Fibroblast of skin of left biceps (primary cell): ENCODE data around the gene CHPF.

ENCODE experiments used
- DNase-seq, 2 experiments: peaks; one replicate each; pipeline ENCODE4 v3.0.0-alpha.2; 2013; ENCODE audit warnings: low read depth in 2 of 2

The CHPF gene

GRCh38 chr2:219533930-219534661 is 9.5 kb downstream of the CHPF start:
- DNase-seq: no peak

- no peak for DNase-seq
Observed at GRCh38 chr2:219532378-219532649, 11.3 kb downstream of the CHPF start.

GRCh38 chr2:219531639-219532377 is 11.8 kb downstream of the CHPF start:
- DNase-seq: no peak

- peak; percentile 42 to 44 for DNase-seq
Observed at GRCh38 chr2:219530048-219530963, 13.3 kb downstream of the CHPF start.

- no peak for DNase-seq
Observed at GRCh38 chr2:219527472-219527871, 16.1 kb downstream of the CHPF start.

GRCh38 chr2:219527076-219527394 is 16.6 kb downstream of the CHPF start:
- no peak for DNase-seq

- DNase-seq: no peak
Observed at GRCh38 chr2:219526320-219527075, 17.1 kb downstream of the CHPF start.

GRCh38 chr2:219525533-219526232 is 17.9 kb downstream of the CHPF start:
- no peak for DNase-seq

DNA sequence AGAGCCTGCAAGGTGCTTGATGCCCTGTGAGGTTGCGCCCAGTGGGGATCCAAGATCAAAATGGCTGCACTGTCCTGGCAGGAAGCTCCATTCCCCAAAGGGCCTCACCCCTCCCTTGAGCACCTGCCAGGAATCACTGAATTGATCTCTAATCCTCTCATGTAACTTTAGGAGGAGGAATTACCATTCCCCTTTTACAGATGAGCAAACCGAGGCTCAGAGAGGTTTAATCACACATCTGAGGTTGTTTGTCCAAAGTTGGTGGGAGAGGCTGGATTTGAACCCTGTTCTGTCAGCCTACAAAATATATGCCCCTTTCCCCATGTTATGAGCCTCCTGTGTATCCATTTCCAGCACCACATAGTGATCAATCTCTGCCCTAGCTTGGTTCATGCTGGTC is 18.8 kb downstream of the CHPF start:
- DNase-seq: no peak

DNA sequence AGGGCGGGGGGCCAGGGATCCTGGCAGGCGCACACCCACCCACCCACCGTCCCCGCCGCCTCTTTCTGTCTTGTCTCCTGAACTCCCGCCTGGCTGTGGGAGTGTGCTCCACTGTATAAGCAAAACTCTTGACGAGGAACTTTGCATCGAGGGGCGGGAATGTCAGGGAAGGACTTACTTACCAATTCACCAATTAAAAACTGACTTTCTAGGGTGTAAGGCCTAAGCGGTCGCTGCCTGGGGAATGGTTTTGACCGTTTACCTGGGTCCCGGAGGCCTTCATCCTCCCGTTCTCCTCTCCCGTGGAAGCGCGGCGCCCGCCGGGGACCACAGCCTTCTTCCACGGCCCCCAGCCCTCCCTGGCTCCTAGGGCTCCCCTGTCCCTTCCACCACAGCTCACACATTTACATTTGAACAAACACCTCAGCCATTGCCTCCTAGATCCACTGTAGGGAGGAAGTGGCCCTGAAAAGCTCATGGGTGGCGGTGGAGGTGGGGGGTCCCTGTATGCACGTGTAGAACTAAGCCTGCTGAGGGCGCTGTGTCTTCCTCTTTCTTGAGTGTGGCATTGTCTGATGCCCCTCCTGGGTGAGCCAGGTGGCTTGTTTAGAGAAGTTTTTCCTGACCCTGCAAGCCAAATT is 20.5 kb downstream of the CHPF start:
- no peak for DNase-seq

DNA sequence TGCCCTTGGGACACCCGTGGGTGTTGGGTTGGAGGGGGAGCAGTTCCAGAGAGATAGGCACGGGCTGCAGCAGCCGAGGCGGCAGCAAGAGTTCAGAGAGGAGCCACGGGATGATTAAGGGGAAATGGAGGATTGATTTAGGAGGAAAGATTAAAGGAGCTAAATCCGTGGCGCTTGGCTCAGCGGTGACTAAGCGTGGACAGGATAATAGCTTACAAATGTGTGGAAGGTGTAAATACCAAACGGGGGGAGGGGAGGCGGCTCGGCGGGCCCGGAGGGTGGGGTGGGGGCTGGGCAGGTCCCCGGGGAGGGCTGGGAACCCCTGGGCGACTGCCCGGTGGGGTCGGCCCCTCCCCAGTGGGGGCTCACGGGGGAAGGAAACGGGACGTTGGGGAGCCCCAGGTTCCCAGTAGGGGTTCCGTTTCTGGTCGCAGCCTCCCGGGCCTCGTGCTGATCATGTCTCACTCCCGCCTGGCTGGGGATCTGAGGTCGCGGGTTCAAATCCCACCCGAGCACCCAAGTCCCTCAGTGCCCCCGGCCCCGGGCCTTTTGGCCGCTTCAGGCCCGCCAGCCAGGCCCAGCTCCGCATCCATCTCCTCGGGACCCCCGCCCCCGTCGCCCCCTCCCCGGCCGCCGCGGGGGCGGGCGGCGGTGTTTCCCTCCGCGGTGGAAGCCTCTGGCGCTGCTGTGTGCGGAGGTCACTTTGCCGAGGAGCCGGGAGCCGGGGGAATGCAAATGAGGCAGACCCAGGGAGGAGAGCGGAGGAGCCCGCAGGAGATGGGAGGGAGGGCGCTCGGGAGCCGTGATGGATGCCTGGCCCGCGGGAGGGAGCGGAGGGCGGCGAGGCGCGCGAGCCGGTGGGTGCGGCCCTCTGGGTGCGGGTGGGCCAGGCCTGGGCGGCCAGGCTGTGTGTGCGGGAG is 21.2 kb downstream of the CHPF start:
- peak; percentile 64 to 67 for DNase-seq

DNA sequence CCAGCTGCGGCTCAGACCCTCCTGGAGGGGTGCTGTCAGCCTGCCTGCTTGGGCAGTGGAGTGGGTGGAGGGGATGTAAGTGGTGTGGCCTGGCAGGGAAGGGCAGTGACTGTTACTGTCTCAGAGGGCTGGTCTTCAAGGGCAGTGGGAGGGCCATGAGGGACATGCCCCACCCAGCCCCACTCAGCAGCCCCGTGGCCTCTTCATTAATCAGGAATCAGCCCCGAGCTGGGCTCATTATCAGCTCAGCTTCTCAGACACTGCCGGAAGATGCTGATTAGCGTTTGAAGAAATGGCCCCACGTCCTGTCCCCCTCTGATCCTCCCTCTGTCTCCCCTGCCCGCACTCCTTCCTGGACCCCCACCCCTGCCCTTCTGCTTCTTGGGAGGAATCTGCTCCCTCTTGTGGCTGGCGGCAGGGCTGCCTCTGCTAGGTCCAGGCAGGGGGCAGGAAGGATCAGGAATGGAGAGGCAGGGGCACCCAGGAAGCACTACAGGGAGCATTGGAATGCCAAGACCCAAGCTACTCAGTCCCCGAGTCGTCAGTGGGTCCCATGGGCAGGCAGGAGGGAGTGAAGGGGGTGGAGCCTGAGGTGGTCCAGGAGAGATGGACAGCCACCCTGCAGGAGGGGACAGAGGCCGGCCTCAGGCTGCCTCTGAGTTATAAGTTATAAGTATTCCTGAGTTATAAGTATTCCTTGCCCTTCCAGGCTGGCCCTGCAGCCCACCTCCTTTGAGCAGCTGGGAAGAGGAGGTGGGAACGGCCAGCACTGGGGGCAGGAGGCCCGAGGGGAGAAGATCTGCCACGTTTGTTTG is 22.3 kb downstream of the CHPF start:
- no peak for DNase-seq

DNA sequence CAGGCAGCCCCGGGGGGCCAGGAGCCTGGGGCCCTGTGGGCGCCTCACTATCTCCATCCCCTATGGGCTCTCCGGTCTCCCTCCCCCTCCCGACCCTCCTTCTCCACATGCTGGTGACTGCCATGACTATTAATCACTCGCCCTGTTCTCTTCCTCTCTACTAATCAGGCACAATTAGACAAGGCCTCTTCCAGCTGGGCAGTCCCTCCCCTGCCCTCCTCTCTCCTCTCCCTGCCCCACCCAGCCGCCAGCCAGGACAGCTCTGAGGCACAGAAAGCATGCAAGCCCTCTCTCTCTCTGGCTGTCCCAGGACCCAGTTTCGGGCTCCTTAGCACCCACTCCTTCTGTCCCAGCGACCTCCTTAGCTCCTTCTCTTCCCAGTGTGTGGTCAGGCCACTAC is 23.5 kb downstream of the CHPF start:
- DNase-seq: no peak

DNA sequence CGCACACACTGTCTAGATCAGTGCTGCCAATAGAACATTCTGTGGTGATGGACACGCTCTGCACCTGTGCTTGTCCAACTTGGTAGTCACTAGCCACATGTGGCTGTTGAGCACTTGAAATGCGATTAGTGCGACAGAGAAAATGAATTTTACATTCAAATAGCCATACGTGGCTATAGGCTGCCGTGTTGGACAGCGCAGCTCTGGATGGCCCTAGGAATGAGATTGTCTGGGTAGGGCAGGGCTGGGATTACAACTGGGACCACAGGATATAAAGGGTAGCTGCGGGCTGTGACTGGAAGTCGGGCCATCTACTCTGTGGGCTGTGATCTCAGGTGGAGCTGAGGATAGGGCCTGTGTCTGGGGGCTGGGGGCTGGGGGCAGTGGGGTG is 24.1 kb downstream of the CHPF start:
- no peak for DNase-seq

DNA sequence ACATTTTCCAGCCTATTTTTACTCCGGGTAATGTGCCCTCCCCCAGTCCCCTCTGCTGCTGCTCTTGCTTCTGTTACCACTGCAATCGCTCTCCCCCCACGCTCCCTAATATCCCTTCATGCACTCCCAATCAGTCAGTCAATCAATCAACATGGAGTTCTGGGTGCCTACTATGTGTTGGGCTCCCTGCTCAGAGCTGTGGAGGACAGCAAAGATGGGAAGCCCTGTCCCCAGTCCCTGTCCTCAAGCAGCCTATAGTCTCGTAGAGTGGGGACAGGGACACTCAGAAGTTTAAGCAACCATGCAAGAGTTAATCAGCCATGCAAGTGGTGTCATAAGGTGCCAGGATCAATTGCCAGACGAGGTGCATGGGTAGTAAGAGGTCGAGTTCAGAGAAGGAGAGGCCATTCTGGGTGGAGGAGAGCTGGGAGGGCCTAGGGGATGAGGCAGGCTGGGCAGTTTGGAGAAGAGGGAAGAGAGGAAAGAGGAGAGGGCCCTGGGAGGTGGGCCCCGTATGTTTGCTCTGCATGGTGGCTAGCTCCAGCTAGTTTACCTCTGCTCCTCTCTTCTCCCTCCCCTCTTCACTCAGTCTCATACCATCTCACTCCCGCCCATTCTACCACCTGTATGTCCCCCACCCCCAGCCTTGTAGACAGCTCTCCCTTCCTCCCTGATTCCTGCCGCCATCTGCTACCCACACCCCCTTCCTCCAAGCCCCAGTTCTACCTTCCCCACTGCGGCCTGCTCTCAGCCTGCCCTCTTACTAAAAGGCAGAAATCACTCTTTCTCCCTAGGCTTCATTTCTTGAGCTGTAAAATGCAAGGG is 25.4 kb downstream of the CHPF start:
- DNase-seq: no peak

DNA sequence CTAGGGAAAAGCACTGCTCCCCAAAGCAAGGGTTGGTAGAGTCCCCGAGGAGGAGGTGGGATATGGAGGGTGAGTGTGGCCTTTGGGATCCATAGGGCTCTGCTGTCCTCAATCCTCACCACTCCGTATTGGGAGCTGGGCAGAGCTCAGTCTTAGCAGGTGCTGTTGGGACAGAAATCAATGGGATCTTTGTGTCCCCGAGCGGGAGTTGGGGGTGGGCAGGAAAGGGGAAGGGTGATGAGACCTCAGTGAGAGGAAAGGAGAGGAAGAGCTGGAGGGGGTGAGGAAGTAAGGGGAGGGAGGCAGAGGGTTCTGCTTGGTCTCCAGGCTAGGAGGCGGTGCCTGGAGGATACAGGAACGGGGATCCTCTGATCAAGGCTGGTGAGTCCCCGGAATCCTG is 26.7 kb downstream of the CHPF start:
- DNase-seq: no peak

DNA sequence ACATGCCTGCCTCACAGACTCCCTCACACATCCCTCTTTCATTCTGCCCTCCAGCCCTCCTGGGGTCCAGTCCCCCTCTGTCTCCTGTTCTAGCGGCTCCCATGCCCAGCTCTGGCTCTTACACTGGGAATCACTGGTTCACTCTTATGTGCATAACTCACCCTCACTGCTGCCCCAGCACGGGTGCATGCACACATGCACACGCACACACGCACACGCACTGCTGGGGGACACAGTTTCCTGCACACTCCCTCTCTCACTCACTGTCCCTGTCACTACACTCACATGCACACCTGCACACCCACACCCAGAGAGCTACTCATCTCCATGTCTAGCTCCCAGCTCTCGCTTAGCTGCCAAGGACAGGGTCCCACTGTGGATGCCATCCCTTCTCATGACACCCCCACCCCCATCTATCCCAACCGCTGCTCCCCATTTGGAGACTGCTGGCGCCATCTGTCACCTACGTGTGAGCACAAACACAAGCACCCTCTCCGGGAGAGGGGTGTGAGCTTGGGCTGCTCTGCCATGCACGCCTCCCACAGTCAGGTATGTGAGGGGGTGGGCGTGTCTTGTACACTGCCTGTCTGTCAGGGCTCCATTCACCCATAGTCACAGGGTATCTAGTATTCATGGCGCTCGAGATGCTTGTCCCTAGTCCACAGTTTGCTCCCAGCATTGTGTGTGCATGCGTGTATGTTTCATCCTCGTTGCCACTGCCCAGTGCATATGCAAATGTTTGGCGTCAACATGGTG is 27.6 kb downstream of the CHPF start:
- DNase-seq: no peak
